AG04450 (cell line): ENCODE results near the gene PDK2. TPM values are rescaled to one million over a fixed set of nuclear protein-coding genes. Genes with fewer than 3 reads are reported as not detected.

ENCODE experiments used
- CTCF ChIA-PET: fragments of 300-600, 350-600 bp; formaldehyde crosslinking; extraction: SDS; loops from one replicate; lab custom pipeline; 2022; ENCODE audit warnings: antibody characterized with exemption, inconsistent platforms; lab: Charles Lee
- POLR2A ChIA-PET: fragments of 350-600 bp; formaldehyde crosslinking; extraction: SDS; loops from one replicate; lab custom pipeline; 2021; ENCODE audit warnings: antibody characterized with exemption, inconsistent platforms; lab: Yijun Ruan, JAX
- DNase-seq: peaks from one replicate; pipeline ENCODE4 v3.0.0-alpha.2; 2011; ENCODE audit warnings: low read depth, low spot score
- H3K27ac ChIP-seq: one replicate; pipeline ENCODE4 v1.5.1; 2012; ENCODE audit warnings: low read depth, low read length, control low read depth
- H3K27me3 ChIP-seq: one replicate; pipeline ENCODE4 v1.6.0; 2012; ENCODE audit warnings: low read length; ENCODE audit not compliant: control insufficient read depth, insufficient read depth
- H3K4me3 ChIP-seq: 2 replicates; pipeline ENCODE4 v1.5.1; 2011; ENCODE audit warnings: mild to moderate bottlenecking, low read depth, low read length, control low read depth
- H3K9me3 ChIP-seq: 2 replicates; pipeline ENCODE4 v1.5.1; 2012; ENCODE audit warnings: low read length; ENCODE audit not compliant: control insufficient read depth, insufficient read depth
- CTCF ChIP-seq: IDR thresholded peaks from 2 replicates; pipeline ENCODE4 v1.5.1; 2011; ENCODE audit warnings: low read depth, low read length, control low read depth, inconsistent platforms
- polyA plus RNA-seq: library from polyadenylated mRNA; depleted of rRNA; stranded (reverse); fragments of >200 nt; gene quantifications from 2 replicates; pipeline ENCODE4 v1.2.3, GENCODE V29; 2011

Gene PDK2
- polyA plus RNA-seq, 1 experiment, result 62.4 TPM

DNA sequence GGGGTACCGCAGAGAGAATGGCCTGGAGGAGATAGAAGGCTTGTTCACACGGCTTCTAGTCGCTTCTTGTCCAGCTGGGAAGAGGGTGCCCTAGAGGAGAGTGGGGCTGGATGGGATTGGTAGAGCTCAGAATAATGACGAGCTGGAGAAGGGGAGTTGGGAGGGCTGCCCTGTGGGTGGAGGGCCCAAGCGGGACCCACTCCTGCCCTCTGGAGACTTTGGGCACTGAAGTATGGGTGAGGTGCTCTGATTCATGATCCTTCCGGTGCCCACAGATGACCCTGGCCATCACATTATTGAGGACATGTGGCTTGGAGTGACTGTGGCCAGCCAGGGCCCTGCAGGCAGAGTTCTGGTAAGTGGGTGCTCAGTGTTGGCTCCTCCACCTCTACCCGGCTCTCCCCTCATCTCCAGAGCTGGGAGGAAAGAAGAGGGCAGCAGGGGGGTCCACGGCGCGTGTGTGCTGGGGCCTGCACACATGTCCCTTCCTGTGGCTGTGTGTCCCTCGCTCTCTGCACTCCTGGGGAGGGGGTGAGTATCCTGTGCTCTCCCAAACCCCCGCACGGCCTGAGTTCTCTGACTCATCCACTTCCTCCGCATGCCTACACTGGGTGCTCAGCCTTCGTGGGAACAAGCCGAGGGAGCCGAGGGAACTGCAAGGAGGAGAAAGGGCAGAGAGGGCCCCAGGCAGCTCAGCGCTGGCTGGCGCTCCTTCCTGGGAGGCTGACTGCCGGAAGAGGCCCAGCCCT, 30.7 kb upstream of the PDK2 start:
- peak; percentile 85 for DNase-seq
- peak overlapping the region; percentile 98 for H3K27ac ChIP-seq
- no peak overlapping the region for H3K4me3 ChIP-seq
- H3K9me3 ChIP-seq, result no peaks in the 10 kb centered on the region
- H3K27me3 ChIP-seq, result no peaks in the 10 kb centered on the region
- TF ChIP-seq CTCF, result no peak
- CTCF ChIA-PET, result interaction anchor here (0.7 to 4.9 kb wide), 4 partner anchors 9 to 38 kb away, joined by 3 to 40 read pairs (median 6); partner anchors contain the start of gene PDK2
- POLR2A ChIA-PET, result interaction anchor here (1.1 kb wide), 1 partner anchor 36 kb away, joined by 3 read pairs; no protein-coding TSS in a partner anchor

- peak overlapping the region; percentile 98 for H3K27ac ChIP-seq
- no peak for TF ChIP-seq CTCF
- no peak for DNase-seq
Measured at GRCh38 chr17:50065056-50065455, 30.1 kb upstream of the PDK2 start.

GRCh38 chr17:50066995-50067394, 28.2 kb upstream of the PDK2 start:
- POLR2A ChIA-PET, result no interaction called here

More at GRCh38 chr17:50065056-50065455, 30.1 kb upstream of the PDK2 start:
- Histone ChIP-seq H3K27me3 (no peaks in the 10 kb centered on the region), H3K4me3 (no peak overlapping the region), H3K9me3 (no peaks in the 10 kb centered on the region)
- ChIA-PET POLR2A (no interaction called here), CTCF (interaction anchor here (0.7 to 4.9 kb wide), 4 partner anchors 8 to 38 kb away, joined by 3 to 40 read pairs (median 12); partner anchors contain the start of gene PDK2)

GRCh38 chr17:50067996-50068395, 27.2 kb upstream of the PDK2 start:
- no peak for DNase-seq
- ChIA-PET POLR2A (no interaction called here), CTCF (interaction anchor here (1.5 to 4.9 kb wide), 3 partner anchors 19 to 41 kb away, joined by 7 to 40 read pairs (median 15); partner anchors contain the start of gene PDK2)
- no peak for TF ChIP-seq CTCF
- Histone ChIP-seq H3K27ac (no peak overlapping the region), H3K27me3 (no peaks in the 10 kb centered on the region), H3K4me3 (no peak overlapping the region), H3K9me3 (peaks cover 6% of the 10 kb centered on the region; the same call in 1 of the 2 replicates)

More at GRCh38 chr17:50066995-50067394, 28.2 kb upstream of the PDK2 start:
- H3K4me3 ChIP-seq, result no peak overlapping the region
- TF ChIP-seq CTCF, result no peak
- peaks cover 6% of the 10 kb centered on the region; the same call in 1 of the 2 replicates for H3K9me3 ChIP-seq
- CTCF ChIA-PET, result interaction anchor here (0.9 to 4.9 kb wide), 4 partner anchors 11 to 40 kb away, joined by 4 to 40 read pairs (median 11); partner anchors contain the start of genes ITGA3 and PDK2
- H3K27ac ChIP-seq, result no peak overlapping the region
- H3K27me3 ChIP-seq, result no peaks in the 10 kb centered on the region
- no peak for DNase-seq
